Ovary (tissue), 3 donors: ENCODE results near the gene TXK.

ENCODE experiments used
- CTCF ChIP-seq, 3 donors: fragments of 450-650 bp in 2 of 3; fragments of 200-600 bp in 1 of 3; IDR thresholded peaks; one replicate each; pipeline versions ENCODE4 v1.5.1 to v1.8.0; 2016 to 2022; ENCODE audit warnings: antibody characterized with exemption in 3 of 3, mild to moderate bottlenecking in 1 of 3
- POLR2A ChIP-seq: fragments of 450-650 bp; IDR thresholded peaks from one replicate; pipeline ENCODE4 v1.6.1; 2017; ENCODE audit warnings: antibody characterized with exemption, mild to moderate bottlenecking, moderate library complexity
- donor health status: DM: no; HTN: no; CAD: no.

GRCh38 chr4:48027653-48028052 lies 106.4 kb downstream of the TXK start:
- no peak for TF ChIP-seq CTCF (IDR thresholded peaks at IDR 0.05)
- no peak for TF ChIP-seq POLR2A
